HG03442 (cell line): Measurements from ENCODE around the gene PCSK2.

Experiments used
- ATAC-seq: cut with Tn5 transposase; IDR thresholded peaks from one replicate; pipeline ENCODE4 v1.9.1; 2021; ENCODE audit warnings: mild to moderate bottlenecking, moderate library complexity; ENCODE audit not compliant: unreplicated experiment

The PCSK2 gene

GRCh38 chr20:17470521-17470920 lies 243.7 kb downstream of the PCSK2 start:
- ATAC-seq: no peak

GRCh38 chr20:17470973-17471372 lies 244.1 kb downstream of the PCSK2 start:
- ATAC-seq: no peak

GRCh38 chr20:17471606-17472187 lies 244.9 kb downstream of the PCSK2 start:
- ATAC-seq: no peak

GRCh38 chr20:17473659-17474058 lies 246.8 kb downstream of the PCSK2 start:
- no peak for ATAC-seq

- ATAC-seq: no peak
Measured at GRCh38 chr20:17479063-17479657, 252.3 kb downstream of the PCSK2 start.

- no peak for ATAC-seq
Measured at GRCh38 chr20:17480696-17481095, 253.9 kb downstream of the PCSK2 start.

GRCh38 chr20:17481661-17482060 lies 254.8 kb downstream of the PCSK2 start:
- no peak for ATAC-seq

GRCh38 chr20:17482536-17482935 lies 255.7 kb downstream of the PCSK2 start:
- ATAC-seq: no peak

GRCh38 chr20:17485017-17485416 lies 258.2 kb downstream of the PCSK2 start:
- no peak for ATAC-seq

GRCh38 chr20:17488916-17489600 lies 262.2 kb downstream of the PCSK2 start:
- no peak for ATAC-seq

GRCh38 chr20:17490501-17490900 lies 263.7 kb downstream of the PCSK2 start:
- no peak for ATAC-seq

- no peak for ATAC-seq
Measured at GRCh38 chr20:17491041-17491440, 264.2 kb downstream of the PCSK2 start.

GRCh38 chr20:17491488-17491887 lies 264.6 kb downstream of the PCSK2 start:
- no peak for ATAC-seq

- no peak for ATAC-seq
Measured at GRCh38 chr20:17493173-17493572, 266.3 kb downstream of the PCSK2 start.

GRCh38 chr20:17494201-17494600 lies 267.4 kb downstream of the PCSK2 start:
- ATAC-seq: no peak

- no peak for ATAC-seq
Measured at GRCh38 chr20:17495826-17496225, 269.0 kb downstream of the PCSK2 start.

- ATAC-seq: no peak
Measured at GRCh38 chr20:17497821-17498580, 271.2 kb downstream of the PCSK2 start.

- ATAC-seq: no peak
Measured at GRCh38 chr20:17498641-17499040, 271.8 kb downstream of the PCSK2 start.

- no peak for ATAC-seq
Measured at GRCh38 chr20:17499041-17499440, 272.2 kb downstream of the PCSK2 start.

- ATAC-seq: no peak
Measured at GRCh38 chr20:17500271-17500670, 273.4 kb downstream of the PCSK2 start.

GRCh38 chr20:17500826-17501225 lies 274.0 kb downstream of the PCSK2 start:
- ATAC-seq: no peak

GRCh38 chr20:17501701-17502100 lies 274.9 kb downstream of the PCSK2 start:
- no peak for ATAC-seq
